Testis (tissue), 2 donors: ENCODE results near the gene SIRT7.

Experiments
- CTCF ChIP-seq, 3 experiments: fragments of 450-650 bp in 2 of 3; fragments of 200-600 bp in 1 of 3; sonication (generic) in 1 of 3; IDR thresholded peaks; one replicate each; pipeline ENCODE4 v1.5.1; 2016 to 2019; ENCODE audit warnings: antibody characterized with exemption in 3 of 3, mild to moderate bottlenecking in 2 of 3, moderate library complexity in 1 of 3
- POLR2A ChIP-seq: fragments of 450-650 bp; IDR thresholded peaks from one replicate; pipeline ENCODE4 v1.6.1; 2017; ENCODE audit warnings: antibody characterized with exemption, mild to moderate bottlenecking, moderate library complexity

- TF ChIP-seq CTCF (IDR thresholded peaks at IDR 0.05): no peak
- no peak for TF ChIP-seq POLR2A
Measured at GRCh38 chr17:81920612-81921536, 2.9 kb upstream of the SIRT7 start.
